ENCODE measurements around the gene SEMA6C.

Gene SEMA6C

GRCh38 chr1:151175041-151175741 is 28.8 kb upstream of the SEMA6C start:
- no peaks in the 10 kb centered on the region for H3K9me3 ChIP-seq
- no peak overlapping the region for H3K27ac ChIP-seq
- intact Hi-C loops (cut with DNase I; ENCODE audit: low total_unique reads) = no loop called here
- DNase-seq = no peak
- TF ChIP-seq CTCF (IDR thresholded peaks at IDR 0.05) = no peak
- no peaks in the 10 kb centered on the region for H3K4me1 ChIP-seq
- H3K27me3 ChIP-seq = no peaks in the 10 kb centered on the region
- H3K4me3 ChIP-seq = no peak overlapping the region
- H3K36me3 ChIP-seq = peaks cover 55 to 88% (median 70%) of the 10 kb centered on the region in 3 donors

- Histone ChIP-seq H3K36me3 (peaks cover 30 to 80% (median 51%) of the 10 kb centered on the region in 3 donors), H3K4me3 (no peak overlapping the region), H3K27me3 (no peaks in the 10 kb centered on the region), H3K27ac (no peak overlapping the region), H3K9me3 (no peaks in the 10 kb centered on the region), H3K4me1 (peaks cover 0 to 11% (median 9%) of the 10 kb centered on the region in 4 donors)
- no peak for DNase-seq
- no peak for TF ChIP-seq CTCF (IDR thresholded peaks at IDR 0.05)
- intact Hi-C loops (cut with DNase I; ENCODE audit: low total_unique reads) = no loop called here
Measured at GRCh38 chr1:151171190-151171589, 24.8 kb upstream of the SEMA6C start.

- H3K27me3 ChIP-seq = no peaks in the 10 kb centered on the region
- peak overlapping the region; percentile 67 to 76 for H3K4me3 ChIP-seq
- H3K36me3 ChIP-seq = peaks cover 17 to 47% (median 30%) of the 10 kb centered on the region in 3 donors
- H3K9me3 ChIP-seq = no peaks in the 10 kb centered on the region
- no peak for TF ChIP-seq CTCF (IDR thresholded peaks at IDR 0.05)
- peak overlapping the region; percentile 92 to 96 for H3K27ac ChIP-seq
- H3K4me1 ChIP-seq = peaks cover 0 to 31% (median 17%) of the 10 kb centered on the region in 4 donors
- DNase-seq = no peak
- intact Hi-C loops (cut with DNase I; ENCODE audit: low total_unique reads) = no loop called here
Measured at GRCh38 chr1:151167116-151167515, 20.7 kb upstream of the SEMA6C start.

- peak overlapping the region; percentile 92 to 96 for H3K27ac ChIP-seq
- peaks cover 17 to 53% (median 33%) of the 10 kb centered on the region in 3 donors for H3K36me3 ChIP-seq
Measured at GRCh38 chr1:151166505-151166956, 20.1 kb upstream of the SEMA6C start.

GRCh38 chr1:151165738-151166504 is 19.5 kb upstream of the SEMA6C start, which contains the start of the genes LYSMD1 and SCNM1:
Gene LYSMD1 (minus strand): TSS chr1:151165902. CDS start chr1:151165258, 644 bp downstream.
Gene SCNM1 (plus strand): TSS chr1:151166144. CDS start chr1:151166153, 9 bp downstream.
- peak; percentile 97 to 99 for DNase-seq
- peak in 1 of 2 experiments; percentile 50 for TF ChIP-seq CTCF (IDR thresholded peaks at IDR 0.05)
- Histone ChIP-seq H3K27me3 (no peaks in the 10 kb centered on the region), H3K27ac (peak within 1 kb of the TSS; percentile 92 to 96), H3K4me1 (peaks cover 0 to 33% (median 17%) of the 10 kb centered on the region in 4 donors), H3K4me3 (peak within 1 kb of the TSS; percentile 67 to 76), H3K9me3 (no peaks in the 10 kb centered on the region), H3K36me3 (peaks cover 17 to 53% (median 36%) of the 10 kb centered on the region in 3 donors)
- intact Hi-C loops (cut with DNase I; ENCODE audit: low total_unique reads) = no loop called here

More at GRCh38 chr1:151166505-151166956, 20.1 kb upstream of the SEMA6C start:
- Histone ChIP-seq H3K4me3 (peak overlapping the region; percentile 67 to 76), H3K27me3 (no peaks in the 10 kb centered on the region), H3K4me1 (peaks cover 0 to 31% (median 17%) of the 10 kb centered on the region in 4 donors), H3K9me3 (no peaks in the 10 kb centered on the region)
- intact Hi-C loops (cut with DNase I; ENCODE audit: low total_unique reads) = no loop called here
- DNase-seq = no peak
- no peak for TF ChIP-seq CTCF (IDR thresholded peaks at IDR 0.05)
